ENCODE measurements around the gene NMB. TPM values are rescaled to one million over a fixed set of nuclear protein-coding genes. Genes with fewer than 3 reads are reported as not detected.
"Not testable (repeated sequence)": the region's sequence is repeated elsewhere in the genome, so short reads cannot be mapped to it uniquely, and the experiment has no call there.

NMB gene
- total RNA-seq, 4 donors from 2014 or later: 27.3 to 157 (median 68.0) TPM

GRCh38 chr15:84648539-84648938 lies 9.5 kb downstream of the NMB start:
- 55 to 61% methylated on average over 3 of the region's 3 CpGs for WGBS, 2 donors
- DNase-seq (ENCODE audit: low spot score in 2 of 2): peak in 1 of 2 donors; percentile 45
- no peaks in the 10 kb centered on the region for H3K27me3 ChIP-seq

GRCh38 chr15:84647726-84648125 lies 10.3 kb downstream of the NMB start:
- Histone ChIP-seq H3K9me3 (no peaks in the 10 kb centered on the region), H3K27me3 (no peaks in the 10 kb centered on the region), H3K36me3 (peaks cover 11 to 99% (median 12%) of the 10 kb centered on the region in 3 donors), H3K4me1 (peaks cover 0 to 36% (median 4%) of the 10 kb centered on the region in 4 donors), H3K27ac (no peak overlapping the region), H3K4me3 (no peak overlapping the region)
- no peak for DNase-seq (ENCODE audit: low spot score in 2 of 2)
- TF ChIP-seq POLR2A (IDR thresholded peaks at IDR 0.05) (no peak), EP300 (IDR thresholded peaks at IDR 0.05) (no peak), CTCF (IDR thresholded peaks at IDR 0.05) (no peak)

More at GRCh38 chr15:84648539-84648938, 9.5 kb downstream of the NMB start:
- Histone ChIP-seq H3K27ac (no peak overlapping the region), H3K4me3 (no peak overlapping the region), H3K9me3 (no peaks in the 10 kb centered on the region), H3K36me3 (peaks cover 11 to 91% (median 12%) of the 10 kb centered on the region in 3 donors), H3K4me1 (peaks cover 0 to 44% (median 11%) of the 10 kb centered on the region in 4 donors)
- TF ChIP-seq POLR2A (IDR thresholded peaks at IDR 0.05) (no peak), EP300 (IDR thresholded peaks at IDR 0.05) (no peak), CTCF (IDR thresholded peaks at IDR 0.05) (no peak)

GRCh38 chr15:84645997-84646396 lies 12.0 kb downstream of the NMB start:
- Histone ChIP-seq H3K36me3 (peaks cover 12 to 99% (median 17%) of the 10 kb centered on the region in 3 donors), H3K27ac (no peak overlapping the region), H3K9me3 (no peaks in the 10 kb centered on the region), H3K4me3 (no peak overlapping the region), H3K27me3 (no peaks in the 10 kb centered on the region), H3K4me1 (peaks cover 0 to 19% (median 4%) of the 10 kb centered on the region in 4 donors)
- TF ChIP-seq EP300 (IDR thresholded peaks at IDR 0.05): no peak
- TF ChIP-seq POLR2A (IDR thresholded peaks at IDR 0.05): no peak
- no peak for TF ChIP-seq CTCF (IDR thresholded peaks at IDR 0.05)
- 93 to 95% methylated on average over 10 of the region's 10 CpGs for WGBS, 2 donors
- DNase-seq (ENCODE audit: low spot score in 2 of 2): no peak

GRCh38 chr15:84645496-84645895 lies 12.5 kb downstream of the NMB start:
- Histone ChIP-seq H3K4me1 (peaks cover 0 to 19% (median 4%) of the 10 kb centered on the region in 4 donors), H3K4me3 (no peak overlapping the region), H3K27ac (no peak overlapping the region), H3K9me3 (no peaks in the 10 kb centered on the region), H3K27me3 (no peaks in the 10 kb centered on the region), H3K36me3 (peaks cover 12 to 99% (median 17%) of the 10 kb centered on the region in 3 donors)
- WGBS, 2 donors: 95 to 96% methylated on average over 10 of the region's 10 CpGs
- no peak for DNase-seq (ENCODE audit: low spot score in 2 of 2)
- TF ChIP-seq POLR2A (IDR thresholded peaks at IDR 0.05): no peak
- no peak for TF ChIP-seq EP300 (IDR thresholded peaks at IDR 0.05)
- no peak for TF ChIP-seq CTCF (IDR thresholded peaks at IDR 0.05)

- Histone ChIP-seq H3K27ac (no peak overlapping the region), H3K4me3 (no peak overlapping the region), H3K9me3 (no peaks in the 10 kb centered on the region), H3K4me1 (peaks cover 0 to 5% (median 1%) of the 10 kb centered on the region in 4 donors), H3K36me3 (peaks cover 9 to 99% (median 14%) of the 10 kb centered on the region in 3 donors), H3K27me3 (no peaks in the 10 kb centered on the region)
- no peak for DNase-seq (ENCODE audit: low spot score in 2 of 2)
- 87 to 90% methylated on average over 6 of the region's 6 CpGs for WGBS, 2 donors
- TF ChIP-seq EP300 (IDR thresholded peaks at IDR 0.05) (no peak), POLR2A (IDR thresholded peaks at IDR 0.05) (no peak), CTCF (IDR thresholded peaks at IDR 0.05) (no peak)
Measured at GRCh38 chr15:84643838-84644237, 14.2 kb downstream of the NMB start.

- H3K27me3 ChIP-seq; H3K27ac ChIP-seq; H3K4me3 ChIP-seq; DNase-seq (ENCODE audit: low spot score in 2 of 2); H3K9me3 ChIP-seq; H3K4me1 ChIP-seq: not testable (repeated sequence)
- peaks cover 9 to 99% (median 14%) of the 10 kb centered on the region in 3 donors for H3K36me3 ChIP-seq
- WGBS, 2 donors: 69 to 71% methylated on average over 2 of the region's 2 CpGs
Measured at GRCh38 chr15:84642640-84643039, 15.4 kb downstream of the NMB start.

- not testable (repeated sequence) for DNase-seq (ENCODE audit: low spot score in 2 of 2); H3K27me3 ChIP-seq; H3K4me3 ChIP-seq; H3K27ac ChIP-seq; H3K9me3 ChIP-seq; H3K4me1 ChIP-seq
- H3K36me3 ChIP-seq: peaks cover 9 to 98% (median 14%) of the 10 kb centered on the region in 3 donors
- 87 to 98% methylated on average over 9 of the region's 9 CpGs for WGBS, 2 donors
Measured at GRCh38 chr15:84641871-84642270, 16.1 kb downstream of the NMB start.
